Transverse colon (tissue), 4 donors: Measurements from ENCODE around the gene SLC24A3.

Experiments used
- CTCF ChIP-seq, 5 experiments: fragments of 200-600 bp in 3 of 5; fragments of 450-650 bp in 2 of 5; sonication (generic) in 3 of 5; IDR thresholded peaks; 1 replicate in 2 of 5; 2 replicates in 3 of 5; pipeline ENCODE4 v1.5.1; 2016 to 2017; ENCODE audit warnings: antibody characterized with exemption in 5 of 5, inconsistent platforms in 3 of 5, mild to moderate bottlenecking in 2 of 5, moderate library complexity in 1 of 5
- EP300 ChIP-seq: sonication (generic); formaldehyde crosslinking; IDR thresholded peaks from one replicate; pipeline ENCODE4 v1.6.1; 2017; ENCODE audit warnings: antibody characterized with exemption, low read depth
- POLR2AphosphoS5 ChIP-seq, 3 donors: sonication (generic); formaldehyde crosslinking; IDR thresholded peaks; one replicate each; pipeline ENCODE4 v1.6.1; 2016; ENCODE audit warnings: antibody characterized with exemption in 3 of 3

DNA sequence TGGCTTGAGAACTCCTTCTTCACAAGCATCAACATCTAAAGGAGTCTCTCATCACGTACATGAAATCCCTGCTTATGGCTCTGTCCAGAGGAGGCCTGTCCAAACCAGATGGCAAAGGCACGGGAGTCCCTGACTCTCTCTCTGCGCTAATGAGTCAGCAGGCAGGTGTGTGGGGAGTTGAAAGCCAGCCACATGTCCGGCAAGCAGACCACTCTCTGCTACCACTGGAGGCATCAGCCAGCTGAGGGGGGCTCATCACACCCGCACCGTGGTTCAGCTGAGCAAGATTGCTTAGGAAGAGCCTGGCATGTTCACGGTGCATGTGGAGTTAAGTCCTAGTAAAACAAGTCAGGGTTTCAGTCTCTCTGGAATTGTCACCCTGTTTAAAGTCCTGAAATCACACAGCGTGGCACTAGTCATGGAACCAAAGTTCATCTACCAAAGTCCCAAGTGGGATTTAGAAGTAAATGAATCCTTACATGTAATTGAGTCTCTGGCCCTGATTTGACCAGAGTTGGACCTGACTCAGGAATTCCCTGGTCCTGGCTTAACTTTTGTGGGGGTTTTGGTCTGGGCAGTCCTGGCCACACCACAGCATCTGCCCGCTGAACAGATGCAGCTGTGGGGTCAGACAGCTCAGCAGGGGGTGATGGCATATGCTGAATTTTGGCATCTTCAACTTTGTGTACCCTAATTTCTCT, 390.4 kb downstream of the SLC24A3 start:
- TF ChIP-seq POLR2AphosphoS5 (IDR thresholded peaks at IDR 0.05), result no peak
- TF ChIP-seq CTCF (IDR thresholded peaks at IDR 0.05), result no peak
- TF ChIP-seq EP300, result no peak
